ENCODE results near the gene IZUMO4. TPM values are rescaled to one million over a fixed set of nuclear protein-coding genes. Genes with fewer than 3 reads are reported as not detected.

IZUMO4 gene
- total RNA-seq, 1 donor from 2014 or later, result 2.8 TPM

- Histone ChIP-seq H3K4me3 (no peak overlapping the region), H3K27ac (replicated peaks) (no peak overlapping the region), H3K27me3 (ENCODE audit: low read depth) (no peaks in the 10 kb centered on the region), H3K9me3 (replicated peaks) (no peaks in the 10 kb centered on the region), H3K36me3 (peaks cover 100% of the 10 kb centered on the region), H3K4me1 (peaks cover 21% of the 10 kb centered on the region)
- TF ChIP-seq CTCF (IDR thresholded peaks at IDR 0.05; ENCODE audit: borderline replicate concordance), result no peak
- intact Hi-C loops (cut with micrococcal nuclease), result no loop called here
- no peak for DNase-seq
These were observed 16.9 kb downstream of the IZUMO4 start for GRCh38 chr19:2113439-2114211.

- no peak overlapping the region for H3K27ac ChIP-seq (replicated peaks)
- H3K4me3 ChIP-seq, result no peak overlapping the region
- no peaks in the 10 kb centered on the region for H3K27me3 ChIP-seq (ENCODE audit: low read depth)
- no peak for TF ChIP-seq CTCF (IDR thresholded peaks at IDR 0.05; ENCODE audit: borderline replicate concordance)
- peaks cover 100% of the 10 kb centered on the region for H3K36me3 ChIP-seq
- intact Hi-C loops (cut with micrococcal nuclease), result no loop called here
- peaks cover 17% of the 10 kb centered on the region for H3K4me1 ChIP-seq
- no peak for DNase-seq
- H3K9me3 ChIP-seq (replicated peaks), result no peaks in the 10 kb centered on the region
These were observed 17.5 kb downstream of the IZUMO4 start for GRCh38 chr19:2114218-2114617.

- intact Hi-C loops (cut with micrococcal nuclease), result no loop called here
- Histone ChIP-seq H3K9me3 (replicated peaks) (no peaks in the 10 kb centered on the region), H3K27ac (replicated peaks) (no peak overlapping the region), H3K27me3 (ENCODE audit: low read depth) (no peaks in the 10 kb centered on the region), H3K4me3 (no peak overlapping the region), H3K36me3 (peaks cover 100% of the 10 kb centered on the region), H3K4me1 (peaks cover 17% of the 10 kb centered on the region)
- DNase-seq, result no peak
- no peak for TF ChIP-seq CTCF (IDR thresholded peaks at IDR 0.05; ENCODE audit: borderline replicate concordance)
These were observed 18.1 kb downstream of the IZUMO4 start for GRCh38 chr19:2114821-2115220.

GRCh38 chr19:2115324-2115723, 18.6 kb downstream of the IZUMO4 start:
- no peak for DNase-seq
- peaks cover 100% of the 10 kb centered on the region for H3K36me3 ChIP-seq
- no peak for TF ChIP-seq CTCF (IDR thresholded peaks at IDR 0.05; ENCODE audit: borderline replicate concordance)
- H3K9me3 ChIP-seq (replicated peaks), result no peaks in the 10 kb centered on the region
- no peak overlapping the region for H3K27ac ChIP-seq (replicated peaks)
- no peaks in the 10 kb centered on the region for H3K27me3 ChIP-seq (ENCODE audit: low read depth)
- no peak overlapping the region for H3K4me3 ChIP-seq
- intact Hi-C loops (cut with micrococcal nuclease), result no loop called here
- H3K4me1 ChIP-seq, result peaks cover 17% of the 10 kb centered on the region

- Histone ChIP-seq H3K36me3 (peaks cover 100% of the 10 kb centered on the region), H3K9me3 (replicated peaks) (no peaks in the 10 kb centered on the region), H3K27ac (replicated peaks) (no peak overlapping the region), H3K4me1 (peaks cover 17% of the 10 kb centered on the region), H3K27me3 (ENCODE audit: low read depth) (no peaks in the 10 kb centered on the region), H3K4me3 (no peak overlapping the region)
- no peak for TF ChIP-seq CTCF (IDR thresholded peaks at IDR 0.05; ENCODE audit: borderline replicate concordance)
- intact Hi-C loops (cut with micrococcal nuclease), result no loop called here
- DNase-seq, result no peak
These were observed 19.3 kb downstream of the IZUMO4 start for GRCh38 chr19:2115911-2116426.

Data from left ventricle myocardium inferior (tissue), 1 donor.